Measurements from ENCODE around the gene FGF7.
"Not testable (repeated sequence)": the region's sequence is repeated elsewhere in the genome, so short reads cannot be mapped to it uniquely, and the experiment has no call there.

The FGF7 gene

GRCh38 chr15:49438962-49439631 lies 16.1 kb downstream of the FGF7 start:
- no peak overlapping the region for H3K27ac ChIP-seq
- DNase-seq (ENCODE audit: low read depth, low spot score): no peak

DNA sequence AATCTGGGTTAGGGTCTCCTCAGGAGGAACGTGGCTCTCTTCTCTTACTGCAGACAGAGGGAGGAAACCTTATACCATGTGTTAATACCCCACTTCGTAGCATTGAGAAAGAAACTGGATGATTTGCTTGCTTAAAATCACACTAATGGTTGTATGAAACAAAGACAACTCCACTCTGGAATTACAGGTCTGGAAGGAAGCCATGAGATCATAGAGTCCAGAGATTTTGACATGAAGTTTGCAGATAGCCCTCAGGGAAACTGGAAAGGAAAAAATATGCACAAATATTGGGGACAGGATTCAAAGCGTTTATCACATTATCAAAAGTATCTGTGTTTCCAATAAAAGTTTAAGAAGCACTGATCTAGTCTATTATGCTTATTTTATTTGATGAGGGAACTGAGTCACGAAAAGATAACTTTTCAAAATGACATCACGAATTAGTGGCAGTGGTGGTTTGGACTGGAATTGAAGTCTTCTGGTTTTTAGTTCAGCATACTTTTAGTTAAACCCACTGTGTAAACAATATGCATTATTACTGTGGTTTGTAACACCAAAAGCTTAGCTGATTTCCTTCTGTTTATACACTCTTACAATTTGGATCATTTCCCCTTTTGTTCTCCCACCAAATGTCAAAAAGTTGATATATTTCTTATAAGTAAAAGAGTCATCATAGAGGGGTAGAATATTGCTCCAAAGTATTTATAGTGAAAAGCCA lies 16.8 kb downstream of the FGF7 start:
- no peak for DNase-seq (ENCODE audit: low read depth, low spot score)
- no peak overlapping the region for H3K27ac ChIP-seq

GRCh38 chr15:49441356-49441755 lies 18.3 kb downstream of the FGF7 start:
- H3K27ac ChIP-seq: no peak overlapping the region
- no peak for DNase-seq (ENCODE audit: low read depth, low spot score)

DNA sequence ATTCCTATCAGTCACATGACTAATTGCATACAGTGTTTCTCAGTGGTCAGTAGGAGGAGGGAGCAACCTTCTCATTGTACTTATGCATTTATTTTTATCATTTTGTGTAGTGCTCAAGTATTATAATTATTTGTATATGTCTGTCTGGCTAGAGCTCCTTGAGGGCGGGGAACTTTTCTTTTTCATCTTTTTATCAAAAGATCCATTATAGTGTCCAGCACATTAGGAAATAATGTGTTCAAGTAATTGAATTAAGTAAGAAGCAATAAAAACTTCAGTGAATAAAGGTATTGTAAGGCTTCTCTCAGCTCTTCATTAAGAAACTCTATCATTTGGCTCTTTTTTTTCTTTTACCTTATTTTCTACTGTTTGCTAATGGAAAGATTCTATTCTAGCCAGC lies 18.8 kb downstream of the FGF7 start:
- DNase-seq (ENCODE audit: low read depth, low spot score): no peak
- no peak overlapping the region for H3K27ac ChIP-seq

DNA sequence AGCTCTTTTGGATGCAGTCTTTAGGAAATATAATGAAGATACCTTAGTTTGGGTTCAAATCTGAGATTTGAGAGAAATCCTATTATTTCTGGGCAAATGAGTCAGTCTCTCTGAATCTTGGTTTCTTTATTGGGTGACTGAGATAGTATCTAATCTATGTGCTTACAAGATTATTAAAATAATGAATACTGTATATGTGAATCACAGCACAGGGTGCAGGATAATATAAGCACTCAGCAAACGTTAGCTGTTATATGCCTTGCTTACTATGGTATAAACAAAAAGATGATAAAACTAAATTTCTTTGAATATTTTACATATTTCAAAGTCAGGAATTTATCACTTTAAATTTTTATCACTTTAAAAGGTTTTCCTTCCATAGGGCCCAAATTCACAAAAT lies 29.6 kb downstream of the FGF7 start:
- DNase-seq (ENCODE audit: low read depth, low spot score): no peak
- H3K27ac ChIP-seq: no peak overlapping the region

DNA sequence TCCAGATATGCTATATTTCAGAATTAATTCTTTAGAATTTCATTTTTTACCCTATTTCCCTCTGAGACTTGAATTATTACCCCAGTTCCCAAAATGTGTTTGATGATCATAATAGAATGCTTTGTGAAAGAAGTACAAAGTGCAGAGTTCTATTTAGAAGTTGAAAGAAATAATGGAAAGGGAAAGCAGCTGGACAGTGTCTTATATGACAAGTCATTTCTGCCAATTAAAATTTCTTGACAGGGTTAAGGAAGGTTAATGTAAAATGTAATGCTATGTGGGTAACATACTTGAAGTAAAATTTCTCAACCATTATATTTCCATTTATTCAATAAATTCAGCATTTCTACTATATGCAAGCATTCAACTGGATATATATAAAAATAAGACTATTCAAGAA lies 33.1 kb downstream of the FGF7 start:
- DNase-seq (ENCODE audit: low read depth, low spot score): no peak

DNA sequence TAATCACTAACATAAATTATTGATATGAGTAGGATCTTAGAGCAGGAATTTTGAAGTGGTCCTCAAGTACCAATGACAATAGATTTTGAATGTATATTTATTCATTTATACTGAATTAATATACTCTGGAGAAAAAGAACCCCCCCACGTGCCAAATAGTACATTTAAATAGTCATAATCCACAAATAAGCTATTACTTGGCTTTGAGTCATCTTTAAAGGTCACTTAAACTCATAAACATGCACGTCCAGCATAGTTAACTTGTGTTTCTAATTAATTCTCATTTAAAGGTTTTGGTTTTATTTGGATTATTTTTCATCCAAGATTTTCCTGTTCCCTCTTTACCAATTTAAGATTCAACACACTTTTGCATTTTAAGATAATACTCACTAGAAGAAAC lies 35.1 kb downstream of the FGF7 start:
- H3K27ac ChIP-seq: no peak overlapping the region
- DNase-seq (ENCODE audit: low read depth, low spot score): no peak

More for the DNA sequence above, 33.1 kb downstream of the FGF7 start:
- H3K27ac ChIP-seq: no peak overlapping the region

- no peak for DNase-seq (ENCODE audit: low read depth, low spot score)
- no peak overlapping the region for H3K27ac ChIP-seq
Observed at GRCh38 chr15:49460411-49460941, 37.4 kb downstream of the FGF7 start.

GRCh38 chr15:49462232-49462844 lies 39.3 kb downstream of the FGF7 start:
- no peak for DNase-seq (ENCODE audit: low read depth, low spot score)
- no peak overlapping the region for H3K27ac ChIP-seq

GRCh38 chr15:49464522-49464921 lies 41.5 kb downstream of the FGF7 start:
- no peak overlapping the region for H3K27ac ChIP-seq
- DNase-seq (ENCODE audit: low read depth, low spot score): no peak

GRCh38 chr15:49466119-49466518 lies 43.1 kb downstream of the FGF7 start:
- H3K27ac ChIP-seq: no peak overlapping the region

GRCh38 chr15:49467746-49468480 lies 44.9 kb downstream of the FGF7 start:
- H3K27ac ChIP-seq: no peak overlapping the region
- no peak for DNase-seq (ENCODE audit: low read depth, low spot score)

More at GRCh38 chr15:49466119-49466518, 43.1 kb downstream of the FGF7 start:
- no peak for DNase-seq (ENCODE audit: low read depth, low spot score)

- no peak overlapping the region for H3K27ac ChIP-seq
- DNase-seq (ENCODE audit: low read depth, low spot score): peak; percentile 5
Observed at GRCh38 chr15:49468481-49468839, 45.4 kb downstream of the FGF7 start.

DNA sequence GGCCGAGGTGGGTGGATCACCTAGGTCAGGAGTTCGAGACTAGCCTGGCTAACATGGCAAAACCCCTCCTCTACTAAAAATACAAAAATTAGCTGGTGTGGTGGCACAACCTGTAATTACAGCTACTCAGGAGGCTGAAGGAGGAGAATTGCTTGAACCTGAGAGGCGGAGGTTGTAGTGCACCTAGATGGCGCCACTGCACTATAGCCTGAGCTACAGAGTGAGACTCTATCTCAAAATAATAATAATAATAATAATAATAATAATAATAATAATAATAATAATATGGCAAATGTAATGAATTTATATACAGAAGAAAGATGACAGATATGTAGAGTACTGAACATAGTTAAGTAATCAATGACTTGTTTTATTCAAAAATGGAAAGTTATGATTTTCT lies 48.2 kb downstream of the FGF7 start:
- not testable (repeated sequence) for DNase-seq (ENCODE audit: low read depth, low spot score); H3K27ac ChIP-seq

- no peak overlapping the region for H3K27ac ChIP-seq
Observed at GRCh38 chr15:49471733-49472132, 48.7 kb downstream of the FGF7 start.

DNA sequence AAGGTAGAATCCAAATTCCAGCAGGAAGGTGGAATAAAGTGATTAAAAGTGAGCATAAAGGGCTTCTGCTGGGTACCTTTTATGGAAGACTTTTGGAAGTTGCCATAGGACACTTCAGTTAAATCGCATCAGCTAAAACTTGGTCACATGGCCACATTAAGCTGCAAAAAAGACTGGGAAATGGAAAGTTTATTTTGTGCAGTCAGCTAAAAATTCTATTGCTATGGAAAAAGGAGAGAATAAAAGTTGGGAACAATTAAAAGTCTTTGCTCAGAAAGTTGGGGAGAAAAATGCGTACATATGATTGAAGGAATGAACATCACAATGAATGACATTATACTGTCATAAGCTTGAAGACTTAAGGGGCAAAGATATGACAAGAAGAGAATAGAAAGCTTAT lies 49.3 kb downstream of the FGF7 start:
- H3K27ac ChIP-seq: no peak overlapping the region
- no peak for DNase-seq (ENCODE audit: low read depth, low spot score)

More at GRCh38 chr15:49471733-49472132, 48.7 kb downstream of the FGF7 start:
- no peak for DNase-seq (ENCODE audit: low read depth, low spot score)

GRCh38 chr15:49473031-49473430 lies 50.0 kb downstream of the FGF7 start:
- no peak for DNase-seq (ENCODE audit: low read depth, low spot score)
- no peak overlapping the region for H3K27ac ChIP-seq

- DNase-seq (ENCODE audit: low read depth, low spot score); H3K27ac ChIP-seq: not testable (repeated sequence)
Observed at GRCh38 chr15:49478021-49478420, 55.0 kb downstream of the FGF7 start.

DNA sequence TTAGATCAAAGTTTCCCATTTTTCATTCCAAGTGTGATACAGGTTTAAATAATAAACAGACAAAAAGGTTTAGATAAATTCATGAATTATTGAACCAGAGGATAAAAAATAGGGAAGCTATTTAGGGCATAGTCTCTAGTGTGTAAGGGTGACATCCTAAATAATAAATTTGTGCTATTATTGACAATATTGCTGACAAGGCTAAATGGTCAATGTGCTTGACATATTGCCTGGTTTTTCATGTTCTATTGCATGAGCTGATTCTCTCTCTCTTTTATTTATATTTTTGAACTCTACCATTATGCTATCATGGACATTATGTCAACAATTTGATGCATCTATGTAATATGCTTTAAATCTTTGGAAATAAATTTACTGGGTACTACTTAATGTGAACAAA lies 55.9 kb downstream of the FGF7 start:
- not testable (repeated sequence) for DNase-seq (ENCODE audit: low read depth, low spot score); H3K27ac ChIP-seq

- H3K27ac ChIP-seq; DNase-seq (ENCODE audit: low read depth, low spot score): not testable (repeated sequence)
Observed at GRCh38 chr15:49485401-49485800, 62.4 kb downstream of the FGF7 start.

DNA sequence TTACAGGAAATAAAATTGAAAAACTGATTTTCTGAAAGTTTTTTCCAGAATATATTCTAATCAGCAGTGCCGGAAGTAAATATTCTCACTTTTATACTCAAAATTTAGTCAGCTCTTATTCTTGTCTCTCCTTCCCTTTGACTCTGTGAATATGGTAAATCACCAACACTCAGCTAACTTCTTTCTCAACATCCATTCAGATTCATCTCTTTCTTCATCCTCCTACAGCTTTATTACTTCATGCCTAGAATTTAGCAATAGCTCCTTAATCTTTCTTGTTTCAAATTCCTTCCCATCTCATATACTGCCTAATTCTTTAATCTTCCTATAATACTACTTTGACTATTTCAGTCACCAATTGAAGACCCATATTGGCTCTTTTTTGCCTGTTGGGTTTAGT lies 67.9 kb downstream of the FGF7 start:
- no peak overlapping the region for H3K27ac ChIP-seq
- no peak for DNase-seq (ENCODE audit: low read depth, low spot score)

All from epithelial cell of prostate (primary cell).